ENCODE data around the gene HMCN1.

Gene HMCN1

GRCh38 chr1:185733818-185734735, at the start of gene HMCN1:
HMCN1 (plus strand) TSS chr1:185734391; CDS start chr1:185734780, 389 bp downstream.
- peak; percentile 46 for ATAC-seq

GRCh38 chr1:185686821-185687778, 47.1 kb upstream of the HMCN1 start:
- DNase-seq: no peak
- ATAC-seq: no peak

More at GRCh38 chr1:185733818-185734735, at the start of gene HMCN1:
- peak; percentile 19 for DNase-seq

- ATAC-seq: no peak
These were observed 43.7 kb upstream of the HMCN1 start for GRCh38 chr1:185690527-185690926.

GRCh38 chr1:185693654-185694053, 40.5 kb upstream of the HMCN1 start:
- no peak for ATAC-seq
- no peak for DNase-seq

More at GRCh38 chr1:185690527-185690926, 43.7 kb upstream of the HMCN1 start:
- no peak for DNase-seq

GRCh38 chr1:185694081-185694480, 40.1 kb upstream of the HMCN1 start:
- ATAC-seq: peak; percentile 43
- DNase-seq: peak; percentile 26

- DNase-seq: no peak
- ATAC-seq: no peak
These were observed 38.9 kb upstream of the HMCN1 start for GRCh38 chr1:185695299-185695698.

GRCh38 chr1:185696422-185697150, 37.6 kb upstream of the HMCN1 start:
- no peak for DNase-seq
- no peak for ATAC-seq

GRCh38 chr1:185699874-185700273, 34.3 kb upstream of the HMCN1 start:
- DNase-seq (no peak), ATAC-seq (no peak)

- no peak for DNase-seq
- no peak for ATAC-seq
These were observed 32.5 kb upstream of the HMCN1 start for GRCh38 chr1:185701650-185702049.

GRCh38 chr1:185704181-185704580, 30.0 kb upstream of the HMCN1 start:
- ATAC-seq: no peak
- DNase-seq: no peak

GRCh38 chr1:185716095-185716494, 18.1 kb upstream of the HMCN1 start:
- ATAC-seq (no peak), DNase-seq (no peak)

- DNase-seq (no peak), ATAC-seq (no peak)
These were observed 15.2 kb upstream of the HMCN1 start for GRCh38 chr1:185719021-185719420.

- ATAC-seq: no peak
- no peak for DNase-seq
These were observed 13.4 kb upstream of the HMCN1 start for GRCh38 chr1:185720633-185721272.

- ATAC-seq: no peak
- no peak for DNase-seq
These were observed 12.6 kb upstream of the HMCN1 start for GRCh38 chr1:185721553-185721952.

- ATAC-seq (no peak), DNase-seq (no peak)
These were observed 12.1 kb upstream of the HMCN1 start for GRCh38 chr1:185722098-185722497.

- DNase-seq (no peak), ATAC-seq (no peak)
These were observed 6.5 kb upstream of the HMCN1 start for GRCh38 chr1:185727726-185728125.

- no peak for DNase-seq
- no peak for ATAC-seq
These were observed 2.7 kb upstream of the HMCN1 start for GRCh38 chr1:185731446-185731845.

GRCh38 chr1:185732951-185733350, 1.2 kb upstream of the HMCN1 start:
- no peak for ATAC-seq
- no peak for DNase-seq

- DNase-seq (no peak), ATAC-seq (no peak)
These were observed 924 bp downstream of the HMCN1 start for GRCh38 chr1:185734929-185735700.

GRCh38 chr1:185735701-185736064, 1.5 kb downstream of the HMCN1 start:
- ATAC-seq (no peak), DNase-seq (no peak)

GRCh38 chr1:185739967-185740366, 5.8 kb downstream of the HMCN1 start:
- DNase-seq: no peak
- peak; percentile 66 for ATAC-seq
